Astrocyte of the cerebellum (primary cell): ENCODE data around the gene ASCL2.
"Not testable (repeated sequence)": the region's sequence is repeated elsewhere in the genome, so short reads cannot be mapped to it uniquely, and the experiment has no call there.

Experiments
- DNase-seq: peaks from one replicate; pipeline ENCODE4 v3.0.0-alpha.2; 2011; ENCODE audit warnings: low read depth
- H3K4me3 ChIP-seq: 2 replicates; pipeline ENCODE4 v1.5.1; 2011; ENCODE audit warnings: mild to moderate bottlenecking, low read depth, low read length, moderate library complexity
- in situ Hi-C: cut with HindIII; loops from 2 replicates; pipeline ENCODE4 v1.10.0; 2017; ENCODE audit warnings: low sequenced_read_pairs
- TF ChIP-seq, protein P1 (sequence below): IDR thresholded peaks from 2 replicates; pipeline ENCODE4 v1.5.1; 2012; ENCODE audit warnings: low read length, low read depth, moderate library complexity, mild to moderate bottlenecking; ENCODE audit errors: missing control alignments

The ASCL2 gene

DNA sequence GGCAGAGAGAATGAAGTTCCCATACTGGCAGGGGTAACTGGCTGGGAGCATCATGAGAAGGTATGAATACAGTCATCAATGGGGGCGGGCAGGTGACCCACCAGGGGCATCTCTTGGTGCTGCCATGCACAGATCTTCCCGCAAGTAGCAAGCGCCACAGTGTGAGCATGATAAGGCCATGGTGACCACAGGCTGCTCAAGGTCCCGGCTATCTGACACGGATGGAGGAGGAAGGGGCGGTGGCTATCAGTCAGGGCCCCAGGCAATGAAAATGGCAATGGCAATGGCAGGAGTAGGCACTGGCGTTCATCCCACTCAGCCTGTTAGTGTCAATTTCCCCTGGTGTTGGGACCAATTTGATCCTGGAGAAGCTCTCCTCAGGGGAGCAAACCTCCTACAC, 21.6 kb downstream of the ASCL2 start:
- H3K4me3 ChIP-seq = no peak overlapping the region
- TF ChIP-seq, protein P1, sequence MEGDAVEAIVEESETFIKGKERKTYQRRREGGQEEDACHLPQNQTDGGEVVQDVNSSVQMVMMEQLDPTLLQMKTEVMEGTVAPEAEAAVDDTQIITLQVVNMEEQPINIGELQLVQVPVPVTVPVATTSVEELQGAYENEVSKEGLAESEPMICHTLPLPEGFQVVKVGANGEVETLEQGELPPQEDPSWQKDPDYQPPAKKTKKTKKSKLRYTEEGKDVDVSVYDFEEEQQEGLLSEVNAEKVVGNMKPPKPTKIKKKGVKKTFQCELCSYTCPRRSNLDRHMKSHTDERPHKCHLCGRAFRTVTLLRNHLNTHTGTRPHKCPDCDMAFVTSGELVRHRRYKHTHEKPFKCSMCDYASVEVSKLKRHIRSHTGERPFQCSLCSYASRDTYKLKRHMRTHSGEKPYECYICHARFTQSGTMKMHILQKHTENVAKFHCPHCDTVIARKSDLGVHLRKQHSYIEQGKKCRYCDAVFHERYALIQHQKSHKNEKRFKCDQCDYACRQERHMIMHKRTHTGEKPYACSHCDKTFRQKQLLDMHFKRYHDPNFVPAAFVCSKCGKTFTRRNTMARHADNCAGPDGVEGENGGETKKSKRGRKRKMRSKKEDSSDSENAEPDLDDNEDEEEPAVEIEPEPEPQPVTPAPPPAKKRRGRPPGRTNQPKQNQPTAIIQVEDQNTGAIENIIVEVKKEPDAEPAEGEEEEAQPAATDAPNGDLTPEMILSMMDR = no peak
- in situ Hi-C loops = loop anchor here (5.0 kb wide), 1 partner anchor 36 kb away; no protein-coding TSS in a partner anchor
- no peak for DNase-seq

DNA sequence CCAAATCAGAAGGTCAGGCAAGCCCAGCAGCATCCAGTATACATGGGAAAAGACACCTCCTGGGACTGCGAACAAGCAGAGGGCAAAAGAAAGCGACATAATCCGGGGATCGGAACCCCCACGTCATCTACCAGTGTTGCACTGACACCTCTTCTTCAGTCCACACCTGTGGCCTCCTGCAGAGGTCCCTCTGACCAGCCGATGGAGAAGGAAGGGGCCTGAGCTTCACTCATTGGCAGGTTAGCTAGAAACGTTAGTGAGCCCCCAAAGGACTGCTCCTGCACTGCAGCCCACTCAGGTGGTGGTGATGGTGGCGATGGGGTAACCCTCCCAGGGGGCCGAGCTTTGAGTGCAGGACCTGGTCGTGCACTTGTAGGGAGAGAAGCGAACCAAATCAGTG, 22.1 kb downstream of the ASCL2 start:
- H3K4me3 ChIP-seq = no peak overlapping the region
- in situ Hi-C loops = loop anchor here (5.0 kb wide), 1 partner anchor 36 kb away; no protein-coding TSS in a partner anchor
- no peak for DNase-seq
- TF ChIP-seq, protein P1 = no peak

DNA sequence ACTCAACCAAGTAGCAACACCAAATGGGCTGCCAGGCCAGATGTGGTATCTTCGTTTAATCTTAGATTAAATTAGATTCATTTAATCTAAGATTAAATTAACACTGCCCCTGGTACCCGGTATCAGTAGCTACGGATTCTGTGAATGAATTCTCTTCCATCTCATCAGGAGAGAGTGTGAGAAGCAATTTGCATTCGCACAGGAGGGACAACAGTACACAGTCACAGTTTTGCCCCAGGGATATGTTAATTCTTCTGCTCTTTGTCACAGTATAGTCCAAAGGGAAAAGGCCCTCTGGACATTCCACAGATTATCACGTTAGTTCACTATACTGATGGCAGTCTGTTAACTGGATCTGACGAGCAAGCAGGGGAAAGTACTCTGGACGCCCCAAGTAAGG, 22.9 kb downstream of the ASCL2 start:
- in situ Hi-C loops = loop anchor here (5.0 kb wide), 1 partner anchor 35 kb away; no protein-coding TSS in a partner anchor
- TF ChIP-seq, protein P1 = no peak
- no peak overlapping the region for H3K4me3 ChIP-seq
- DNase-seq = no peak

DNA sequence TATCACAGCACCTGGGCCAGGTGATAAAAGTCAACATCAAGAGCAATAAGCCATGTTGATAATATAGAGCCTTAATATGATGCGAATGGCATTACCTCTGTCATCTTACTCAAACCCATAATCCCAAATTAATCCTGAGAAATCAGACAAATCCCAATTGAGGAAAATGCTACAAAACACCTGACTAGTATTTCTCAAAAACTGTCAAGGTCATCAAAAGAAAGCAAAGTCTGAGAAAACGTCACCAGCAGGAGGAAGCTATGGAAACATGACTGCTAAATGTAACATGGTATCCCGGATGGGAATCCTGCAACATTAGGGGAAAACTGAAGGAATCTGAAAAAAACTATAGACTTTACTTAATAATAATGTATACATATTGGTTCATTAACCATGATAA, 29.6 kb downstream of the ASCL2 start:
- in situ Hi-C loops = loop anchor here (5.0 kb wide), 1 partner anchor 56 kb away; no protein-coding TSS in a partner anchor
- DNase-seq = no peak
- H3K4me3 ChIP-seq = no peak overlapping the region
- TF ChIP-seq, protein P1 = no peak

DNA sequence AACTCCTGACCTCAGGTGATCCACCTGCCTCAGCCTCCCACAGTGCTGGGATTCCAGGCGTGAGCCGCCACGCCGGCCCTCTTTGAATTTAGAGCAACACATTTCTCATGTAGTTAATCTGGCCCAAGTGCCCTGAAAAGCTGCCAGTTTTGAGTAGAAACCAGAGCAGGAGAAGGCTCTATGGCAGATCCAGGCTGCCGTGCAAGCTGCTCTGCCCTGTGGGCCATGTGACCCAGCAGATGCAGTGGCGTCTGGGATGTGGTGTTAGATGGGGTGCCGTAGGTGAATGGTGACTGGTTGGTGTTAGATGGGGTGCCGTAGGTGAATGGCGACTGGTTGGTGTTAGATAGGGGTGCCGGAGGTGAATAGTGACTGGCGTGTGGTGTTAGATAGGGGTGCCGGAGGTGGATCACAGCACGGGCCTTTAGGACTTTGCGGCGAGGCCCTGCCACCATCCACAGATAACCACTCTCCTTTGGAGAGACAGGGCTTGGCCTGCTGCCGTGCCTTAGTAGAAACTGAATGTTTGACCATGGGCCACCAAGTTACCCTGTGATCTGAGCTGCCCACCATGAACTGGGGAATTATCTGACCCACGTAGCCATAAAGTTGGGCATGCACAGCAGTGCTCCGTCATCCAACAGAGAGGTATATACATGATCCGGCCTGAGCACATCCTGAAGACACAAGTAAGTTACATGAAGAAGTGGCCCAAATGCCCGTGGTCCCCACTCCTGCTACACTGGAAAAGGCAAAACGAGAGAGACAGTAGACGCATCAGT, 32.7 kb downstream of the ASCL2 start:
- in situ Hi-C loops = no loop called here
- no peak overlapping the region for H3K4me3 ChIP-seq
- TF ChIP-seq, protein P1 = no peak
- no peak for DNase-seq

DNA sequence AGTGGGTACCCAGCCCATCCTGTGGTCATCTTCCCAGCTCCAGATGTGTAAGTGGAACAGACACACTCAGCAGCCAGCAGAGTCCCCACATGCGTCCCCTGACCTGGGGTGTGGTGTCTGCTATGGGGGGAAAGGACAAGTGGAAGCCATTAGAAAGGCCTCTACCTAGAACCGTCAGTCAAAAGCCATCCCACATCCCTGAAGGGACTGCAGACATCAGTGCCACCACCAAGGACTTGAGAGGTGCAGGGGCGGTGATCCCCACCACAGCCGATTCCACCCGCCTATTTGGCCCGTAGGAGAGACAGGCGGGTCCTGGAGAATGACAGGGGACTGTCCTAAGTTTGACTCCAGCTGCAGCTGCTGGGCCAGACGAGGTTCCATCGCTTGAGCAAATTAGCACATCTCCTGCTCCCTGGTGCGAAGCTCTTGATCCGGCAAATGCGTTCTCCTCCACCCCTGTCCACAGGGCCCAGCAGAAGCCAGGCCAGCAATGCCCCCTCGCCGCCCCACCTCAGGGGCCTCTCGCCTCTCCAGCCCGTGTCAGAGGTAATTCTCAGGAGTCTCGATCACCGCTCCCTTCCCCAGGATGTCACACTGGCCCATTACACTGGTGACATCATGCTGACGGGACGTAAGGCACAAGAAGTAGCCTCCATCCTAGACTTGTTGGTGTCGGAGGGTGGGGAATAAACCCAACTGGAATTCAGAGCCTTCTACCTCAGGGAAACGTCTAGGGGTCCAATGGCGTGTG, 33.8 kb downstream of the ASCL2 start:
- in situ Hi-C loops, DNase-seq, H3K4me3 ChIP-seq: not testable (repeated sequence)
